GM18868 (cell line): Measurements from ENCODE around the gene COL2A1.

Experiments
- ATAC-seq: cut with Tn5 transposase; IDR thresholded peaks from one replicate; pipeline ENCODE4 v1.9.1; 2021; ENCODE audit warnings: mild to moderate bottlenecking, moderate library complexity; ENCODE audit not compliant: unreplicated experiment

COL2A1 gene

GRCh38 chr12:48015954-48016353 is 11.7 kb upstream of the COL2A1 start:
- no peak for ATAC-seq

DNA sequence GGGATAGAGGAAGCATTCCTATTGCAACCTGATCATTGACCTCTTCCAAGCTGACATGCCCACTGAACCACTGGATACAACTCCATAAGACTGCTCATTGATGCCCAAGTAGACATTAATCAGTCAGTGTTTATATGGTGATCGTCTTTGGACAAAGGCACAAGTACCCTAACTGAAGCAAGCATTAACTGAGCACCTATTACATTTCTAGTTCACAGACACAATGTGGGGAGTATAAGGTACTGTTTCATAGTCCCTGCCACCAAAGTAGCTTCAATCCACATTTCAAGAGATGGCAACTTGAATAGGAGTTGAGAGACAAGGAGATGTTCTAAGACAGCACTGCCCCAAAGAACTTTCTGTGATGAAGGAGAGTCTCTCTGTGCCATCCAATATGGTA is 10.9 kb upstream of the COL2A1 start:
- ATAC-seq: no peak

DNA sequence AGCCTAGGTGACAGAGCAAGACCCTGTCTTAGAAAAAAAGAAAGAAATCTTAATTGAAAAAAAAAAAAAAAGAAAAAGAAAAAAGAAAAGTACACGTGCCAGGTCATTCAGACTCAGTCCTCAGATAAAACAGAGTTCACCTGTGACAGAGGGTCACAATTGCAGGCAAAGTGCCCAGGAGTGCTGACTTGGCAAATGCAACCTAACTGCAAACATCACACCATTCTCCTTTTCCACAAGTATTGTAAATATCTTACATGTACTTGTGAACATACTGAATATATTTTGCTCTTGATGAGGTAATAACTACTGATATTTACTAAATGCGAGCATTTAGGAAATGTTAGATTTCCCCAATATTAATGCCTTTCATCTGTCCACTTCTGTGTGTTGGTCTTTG is 9.0 kb upstream of the COL2A1 start:
- no peak for ATAC-seq

DNA sequence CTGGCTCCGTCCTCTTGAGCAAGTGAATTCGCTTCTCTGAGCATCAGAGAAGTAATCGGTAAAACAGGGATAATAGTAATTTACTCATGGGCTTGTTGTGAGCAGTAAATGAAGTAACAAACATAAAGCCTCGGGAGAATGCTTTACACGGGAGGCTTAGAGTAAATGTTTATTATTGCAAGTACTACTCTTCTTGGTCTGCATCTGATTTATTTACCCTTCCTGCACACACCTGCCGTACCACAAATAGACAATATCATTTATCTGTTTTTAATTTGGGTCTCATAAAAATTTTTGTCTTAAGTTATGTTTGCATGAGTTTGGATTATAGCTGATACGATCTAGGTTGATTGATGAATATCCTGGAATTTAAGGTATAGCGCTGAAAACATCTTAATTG is 7.8 kb upstream of the COL2A1 start:
- ATAC-seq: no peak

DNA sequence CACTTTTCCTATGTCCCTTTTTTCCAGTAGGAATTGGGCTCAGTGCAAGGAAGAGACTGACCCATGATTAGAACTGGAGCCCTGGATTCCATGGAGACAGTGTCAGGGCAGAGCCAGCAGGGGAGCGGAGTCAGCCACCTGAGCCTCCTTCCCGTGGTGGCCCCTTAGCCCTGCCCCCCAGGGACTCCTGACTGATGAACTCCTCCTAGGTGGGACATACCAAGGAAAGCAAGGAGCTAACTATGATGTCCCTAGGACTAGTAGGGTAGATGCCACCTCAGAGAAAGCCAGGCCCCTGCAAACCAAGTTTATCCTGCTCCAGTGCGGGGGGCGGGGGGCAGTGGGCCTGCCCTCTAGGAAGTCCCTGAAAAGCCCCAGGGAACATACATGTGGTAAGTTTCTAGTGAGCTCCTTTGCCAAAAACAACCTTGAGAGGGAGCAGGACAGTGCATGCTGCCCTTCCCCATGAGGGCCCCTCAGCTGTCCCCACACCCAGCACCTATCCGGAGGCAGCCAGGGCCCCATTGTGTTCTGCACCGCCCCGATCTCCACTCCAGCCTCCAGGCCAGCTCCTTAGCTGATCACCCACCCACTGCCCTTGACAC is 6.2 kb upstream of the COL2A1 start:
- no peak for ATAC-seq

- no peak for ATAC-seq
Measured at GRCh38 chr12:48009471-48009870, 5.2 kb upstream of the COL2A1 start.

DNA sequence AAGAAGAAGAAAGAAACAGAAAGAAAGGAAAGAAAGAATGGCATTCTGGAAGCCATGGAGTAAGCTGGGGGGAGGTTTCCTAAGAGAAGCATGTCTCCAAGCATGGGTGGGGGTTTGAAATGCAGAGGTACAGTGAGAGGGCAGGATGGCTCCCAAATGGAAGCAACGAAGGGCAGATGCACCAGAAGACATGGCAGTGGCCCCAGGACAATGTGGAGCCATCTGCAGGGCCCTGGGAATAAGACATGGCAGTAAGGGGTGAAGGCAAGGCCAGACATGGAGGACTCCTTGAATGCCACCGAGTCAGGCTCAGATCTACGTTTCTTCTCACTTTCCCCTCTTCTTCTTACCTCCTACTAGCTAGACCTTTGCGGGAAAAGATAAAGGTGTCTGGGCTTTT is 4.7 kb upstream of the COL2A1 start:
- no peak for ATAC-seq

DNA sequence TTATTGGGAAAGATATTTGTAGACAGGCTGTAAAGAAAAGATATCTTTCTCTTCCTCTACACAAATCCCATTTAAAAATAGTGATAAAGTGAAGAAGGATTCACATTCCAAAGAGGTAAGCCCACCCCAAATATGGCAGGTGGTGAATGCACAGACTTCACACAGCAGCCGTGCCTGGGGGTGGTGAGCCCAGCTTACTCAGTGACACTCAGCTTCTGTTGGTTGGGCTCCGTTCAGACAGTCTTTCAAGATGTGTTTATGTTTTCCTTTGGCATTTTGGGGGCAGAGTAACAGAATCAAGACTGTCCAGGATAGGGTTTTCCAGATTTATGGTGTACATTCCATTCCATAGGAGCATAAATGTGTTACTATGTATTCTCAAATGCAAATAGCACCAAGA is 4.1 kb upstream of the COL2A1 start:
- no peak for ATAC-seq

DNA sequence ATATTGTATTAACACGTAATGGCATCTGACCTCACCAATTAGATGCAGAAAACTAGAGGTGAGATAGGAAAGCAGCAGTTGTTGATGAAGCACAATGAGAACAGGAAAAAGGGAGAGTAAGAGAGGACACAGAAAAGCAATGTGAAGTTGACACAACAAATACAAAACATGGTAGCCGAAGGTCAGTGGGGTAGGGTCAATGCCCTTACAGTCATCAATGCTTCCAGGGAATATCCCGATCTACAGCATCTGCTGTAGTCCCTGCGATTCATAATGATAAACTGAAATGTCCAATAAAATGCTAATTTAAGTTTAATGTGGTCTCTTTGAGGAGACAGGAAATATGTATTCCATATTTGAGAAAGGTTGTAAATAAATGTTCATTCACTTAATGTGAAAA is 2.9 kb upstream of the COL2A1 start:
- no peak for ATAC-seq

DNA sequence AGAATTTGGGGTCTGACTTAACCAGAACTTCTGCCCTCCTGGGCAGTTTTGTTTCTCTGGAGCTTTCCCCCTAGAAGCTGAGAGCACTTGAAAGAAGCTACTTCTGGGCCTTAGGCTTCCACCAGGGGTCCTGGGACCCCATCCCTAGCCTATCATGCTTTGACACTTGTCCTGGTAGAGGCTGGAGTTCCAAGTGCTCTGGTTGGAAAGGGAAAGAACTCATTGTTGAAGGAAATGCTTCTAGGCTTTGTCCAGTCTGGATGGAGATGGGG is 1.4 kb upstream of the COL2A1 start:
- ATAC-seq: no peak

DNA sequence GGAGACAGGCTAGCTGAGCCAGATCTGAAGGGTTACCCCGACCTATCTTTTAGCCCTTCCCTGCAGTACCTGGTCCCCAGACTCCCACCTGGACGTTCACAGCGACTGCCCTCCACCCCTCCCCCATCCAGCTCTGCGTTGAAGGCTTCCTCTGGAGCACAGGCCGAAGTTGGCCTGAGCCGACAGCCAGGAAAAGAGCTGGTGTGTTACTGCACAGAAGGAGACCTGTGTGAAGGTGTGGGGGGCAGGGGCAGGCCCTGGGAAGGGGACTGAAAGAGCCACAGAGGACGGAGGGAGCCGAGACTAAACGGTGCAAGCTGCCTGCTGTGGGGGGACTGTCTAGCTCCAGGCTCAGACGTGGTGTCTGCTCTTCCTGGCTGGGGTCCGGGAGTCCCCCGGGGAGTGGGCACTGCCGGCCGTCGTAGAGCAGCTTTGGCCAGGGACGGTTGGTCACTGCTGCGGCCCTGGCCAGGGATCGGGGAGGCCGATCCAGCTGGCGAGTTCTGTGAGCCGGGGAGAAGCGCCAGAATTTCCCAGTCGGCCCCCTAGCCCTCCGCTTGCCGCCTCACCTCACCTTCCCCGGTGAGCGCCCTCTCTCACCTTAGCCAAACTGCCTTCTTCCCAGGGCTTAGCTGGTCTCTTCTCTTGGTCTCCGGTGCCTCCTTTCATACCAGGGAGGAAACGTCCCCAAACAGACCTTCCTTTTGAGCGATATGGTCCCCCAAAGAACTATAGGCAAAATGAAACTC is 899 bp upstream of the COL2A1 start:
- ATAC-seq: no peak

- no peak for ATAC-seq
Measured at GRCh38 chr12:48003226-48004052, 837 bp downstream of the COL2A1 start.

DNA sequence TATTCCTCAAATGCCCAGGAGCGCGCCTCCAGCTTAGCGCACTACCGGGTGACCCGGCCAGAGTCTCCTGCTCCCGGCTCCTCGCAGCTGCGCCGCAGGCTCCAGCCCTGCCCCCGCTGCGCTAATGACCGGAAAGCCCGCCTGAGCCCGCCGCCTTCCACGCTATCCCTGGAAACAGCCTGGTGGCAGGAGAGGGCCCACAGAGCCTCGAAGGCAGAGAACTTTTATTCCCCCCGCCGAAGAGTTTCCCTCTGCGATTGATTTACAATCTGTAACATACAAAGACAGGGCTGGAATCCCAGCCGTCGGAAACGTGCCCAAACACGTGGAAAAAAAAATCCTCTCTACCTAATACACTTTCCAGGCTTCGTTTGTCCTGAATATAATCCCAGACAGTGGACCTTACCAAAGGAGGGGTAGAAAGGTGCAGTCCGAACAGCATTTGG is 1.5 kb downstream of the COL2A1 start:
- no peak for ATAC-seq

GRCh38 chr12:48002414-48002730 is 1.9 kb downstream of the COL2A1 start:
- no peak for ATAC-seq

- no peak for ATAC-seq
Measured at GRCh38 chr12:48001505-48002413, 2.5 kb downstream of the COL2A1 start.

DNA sequence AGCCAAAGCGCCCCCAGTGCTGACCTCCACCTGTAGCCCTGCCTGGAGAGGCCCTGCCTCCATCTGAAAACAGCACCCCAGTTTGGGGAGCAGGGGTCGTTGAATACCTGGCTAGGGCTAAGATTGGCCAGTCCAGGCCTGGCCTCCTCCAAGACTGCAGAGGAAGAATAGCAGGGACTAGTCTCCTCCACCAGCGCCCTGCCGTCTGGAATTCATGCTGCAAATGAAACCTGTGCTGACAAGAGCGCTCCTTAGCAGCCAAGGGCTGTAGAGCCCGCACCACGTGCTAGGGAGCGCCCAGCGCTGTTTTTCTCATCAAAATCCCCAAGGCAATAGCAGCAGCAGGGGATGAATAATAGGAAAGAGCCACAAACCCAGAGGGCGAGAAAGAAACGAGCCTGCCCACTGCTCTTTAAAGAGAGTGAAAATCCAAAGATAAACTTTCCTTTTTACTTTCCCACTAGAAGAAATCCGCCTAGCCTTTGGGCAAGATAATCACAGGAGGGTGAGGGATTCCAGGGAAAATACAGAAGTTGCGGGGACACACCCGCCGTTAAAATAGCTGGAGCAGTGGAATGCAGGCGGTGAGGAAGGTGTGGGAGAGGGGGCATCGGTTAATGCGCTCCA is 3.3 kb downstream of the COL2A1 start:
- no peak for ATAC-seq

- no peak for ATAC-seq
Measured at GRCh38 chr12:47999816-48000215, 4.5 kb downstream of the COL2A1 start.

GRCh38 chr12:47997321-47997720 is 7.0 kb downstream of the COL2A1 start:
- ATAC-seq: no peak

DNA sequence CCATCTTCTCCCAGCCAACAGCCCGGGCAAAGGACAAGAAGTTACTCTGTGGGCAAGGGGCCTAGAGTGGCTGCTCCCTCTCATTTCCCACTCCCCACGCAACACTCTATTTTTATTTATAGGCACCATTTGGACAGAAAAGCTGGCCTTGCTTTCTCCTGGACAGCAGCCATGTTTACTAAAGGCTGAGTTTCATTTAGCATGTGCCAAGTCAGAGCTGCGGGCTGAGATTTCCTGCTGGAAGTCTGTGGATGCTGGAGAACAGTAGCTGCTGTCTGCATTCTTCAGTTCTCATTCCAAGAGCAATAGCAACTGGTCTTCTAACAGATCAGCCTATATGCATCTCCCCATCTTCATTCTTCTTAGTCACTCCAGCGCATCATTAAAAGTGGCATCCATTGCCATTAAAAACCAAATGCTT is 8.3 kb downstream of the COL2A1 start:
- ATAC-seq: no peak

- no peak for ATAC-seq
Measured at GRCh38 chr12:47993491-47993890, 10.8 kb downstream of the COL2A1 start.

- no peak for ATAC-seq
Measured at GRCh38 chr12:47992776-47993175, 11.5 kb downstream of the COL2A1 start.
